ENCODE data around the gene PRR33. TPM values are rescaled to one million over a fixed set of nuclear protein-coding genes. Genes with fewer than 3 reads are reported as not detected.

PRR33 gene
- total and polyA plus RNA-seq, 9 of the 15 experiments (the other 6 are each of a cell fraction or from before 2014, with no cell fraction given): not detected

GRCh38 chr11:1866776-1867175 lies 24.9 kb downstream of the PRR33 start:
- intact Hi-C loops (cut with micrococcal nuclease) (no loop called here), in situ Hi-C loops (cut with MboI) (no loop called here)
- H3K4me1 ChIP-seq (replicated peaks in 1 of 2; ENCODE audit: control insufficient read depth in 2 of 2, insufficient read depth in 2 of 2, low read length in 2 of 2): peaks cover 0 to 37% of the 10 kb centered on the region in 2 experiments; a peak in 2 of 5 replicates
- ChIA-PET CTCF (ENCODE audit: low intra/inter-chr PET ratio) (no interaction called here), POLR2A (no interaction called here)
- H3K4me3 ChIP-seq: no peak overlapping the region
- no peak for DNase-seq (ENCODE audit: extremely low read depth in 1 of 4, low spot score in 3 of 4)
- no peak overlapping the region for H3K27ac ChIP-seq (ENCODE audit: extremely low read depth, low read depth, low read length)
- H3K4me2 ChIP-seq (ENCODE audit: insufficient read depth, low read length): no peak overlapping the region
- no peaks in the 10 kb centered on the region for H3K9me3 ChIP-seq (replicated peaks; ENCODE audit: control insufficient read depth, insufficient read depth, low read depth, low read length)
- H3K9ac ChIP-seq (ENCODE audit: insufficient read depth in 1 of 2, low read depth in 2 of 2, low read length in 2 of 2): no peak overlapping the region
- 0 out of 2 replicates have a peak, but pooled peaks cover 5% of the 10 kb centered on the region for H4K20me1 ChIP-seq (replicated peaks; ENCODE audit: control insufficient read depth, insufficient read depth, low read length)
- no TSS peak for BruUV-seq (replicated peaks)
- H3K9me1 ChIP-seq (ENCODE audit: control insufficient read depth, insufficient read depth, low read length): no peaks in the 10 kb centered on the region
- H3K79me2 ChIP-seq (ENCODE audit: control insufficient read depth, insufficient read depth, low read length): no peaks in the 10 kb centered on the region
- no peak for FAIRE-seq
- no peaks in the 10 kb centered on the region for H3K36me3 ChIP-seq (ENCODE audit: control insufficient read depth, insufficient read depth, low read length)
- H2AFZ ChIP-seq (ENCODE audit: low read depth, low read length): no peak overlapping the region
- H3K27me3 ChIP-seq (ENCODE audit: control insufficient read depth in 2 of 2, insufficient read depth in 2 of 2, low read length in 2 of 2): peaks cover 23 to 74% of the 10 kb centered on the region in 2 experiments; a peak in 4 of 5 replicates
- ATAC-seq: no peak
- WGBS (ENCODE audit: insufficient coverage, low coverage, missing lambda C conversion rate): 3% methylated on average over 15 of the region's 15 CpGs
- TF ChIP-seq ZFX (CRISPR knock-in tag; IDR thresholded peaks at IDR 0.05) (no peak), ELF4 (CRISPR knock-in tag; IDR thresholded peaks at IDR 0.05) (no peak), TEAD1 (CRISPR knock-in tag; IDR thresholded peaks at IDR 0.05) (no peak), RBBP5 (IDR thresholded peaks at IDR 0.05; ENCODE audit: borderline replicate concordance, insufficient read depth, low read length, poor library complexity, severe bottlenecking) (no peak), SIX5 (IDR thresholded peaks at IDR 0.05; ENCODE audit: borderline replicate concordance in 1 of 2, insufficient read depth in 1 of 2, low read depth in 1 of 2, low read length in 2 of 2) (no peak), FOXJ3 (CRISPR knock-in tag; IDR thresholded peaks at IDR 0.05) (no peak), L3MBTL2 (IDR thresholded peaks at IDR 0.05) (no peak), DMBX1 (CRISPR knock-in tag; IDR thresholded peaks at IDR 0.05; ENCODE audit: borderline replicate concordance) (no peak)

Data from K562 (cell line).